Activated naive CD8-positive, alpha-beta T cell (primary cell): ENCODE data around the gene EYS.

Experiments
- H3K27ac Mint-ChIP-seq: one replicate; pipeline ENCODE4 v1.8.0; 2021; ENCODE audit warnings: mixed read lengths
- H3K27me3 Mint-ChIP-seq: one replicate; pipeline ENCODE4 v1.8.0; 2021; ENCODE audit warnings: mixed read lengths
- H3K36me3 Mint-ChIP-seq: one replicate; pipeline ENCODE4 v1.8.0; 2021; ENCODE audit warnings: mixed read lengths
- H3K4me1 Mint-ChIP-seq: one replicate; pipeline ENCODE4 v1.8.0; 2021; ENCODE audit warnings: low read depth, mixed read lengths
- H3K4me3 Mint-ChIP-seq: one replicate; pipeline ENCODE4 v1.8.0; 2021; ENCODE audit warnings: mild to moderate bottlenecking, mixed read lengths
- H3K9me3 Mint-ChIP-seq: one replicate; pipeline ENCODE4 v1.8.0; 2021; ENCODE audit warnings: low read depth, mixed read lengths

The EYS gene

DNA sequence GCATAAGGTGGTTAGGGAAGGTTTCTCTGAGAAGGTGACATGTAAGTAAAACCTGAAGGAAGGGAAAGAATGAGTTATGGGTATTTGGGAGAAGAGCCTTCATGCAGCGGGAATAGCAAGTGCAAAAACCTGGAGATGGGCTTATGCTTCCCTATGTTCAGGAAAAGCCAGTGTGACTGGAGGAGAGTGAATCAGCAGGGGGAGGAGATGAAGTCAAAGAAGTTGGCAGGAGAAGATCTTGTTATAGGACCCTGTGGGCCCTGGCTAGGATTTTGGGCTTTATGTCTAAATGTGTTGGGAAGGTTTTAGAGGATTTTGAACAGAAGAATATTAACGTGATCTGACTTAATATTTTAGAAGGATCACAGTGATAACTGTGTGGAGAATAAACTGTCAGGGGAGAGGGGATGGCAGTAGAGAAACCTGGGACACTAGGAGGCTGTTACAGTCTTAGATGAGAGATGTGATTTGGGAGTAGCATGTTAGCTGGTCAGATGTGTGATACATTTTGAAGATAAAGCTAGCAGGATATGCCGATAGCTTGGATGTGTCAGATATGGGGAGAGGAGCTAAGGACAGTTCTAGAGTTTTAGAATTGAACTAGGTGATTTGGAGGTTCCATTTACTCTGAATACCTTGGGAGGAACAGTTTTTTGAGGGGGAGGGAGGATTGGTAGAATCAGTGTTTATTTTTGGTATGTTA, 2030.5 kb downstream of the EYS start:
- H3K36me3 Mint-ChIP-seq, result peaks cover 7% of the 10 kb centered on the region
- H3K9me3 Mint-ChIP-seq, result no peaks in the 10 kb centered on the region
- H3K4me3 Mint-ChIP-seq, result no peak overlapping the region
- H3K27me3 Mint-ChIP-seq, result no peaks in the 10 kb centered on the region
- H3K4me1 Mint-ChIP-seq, result peaks cover 50% of the 10 kb centered on the region
- H3K27ac Mint-ChIP-seq, result no peak overlapping the region

DNA sequence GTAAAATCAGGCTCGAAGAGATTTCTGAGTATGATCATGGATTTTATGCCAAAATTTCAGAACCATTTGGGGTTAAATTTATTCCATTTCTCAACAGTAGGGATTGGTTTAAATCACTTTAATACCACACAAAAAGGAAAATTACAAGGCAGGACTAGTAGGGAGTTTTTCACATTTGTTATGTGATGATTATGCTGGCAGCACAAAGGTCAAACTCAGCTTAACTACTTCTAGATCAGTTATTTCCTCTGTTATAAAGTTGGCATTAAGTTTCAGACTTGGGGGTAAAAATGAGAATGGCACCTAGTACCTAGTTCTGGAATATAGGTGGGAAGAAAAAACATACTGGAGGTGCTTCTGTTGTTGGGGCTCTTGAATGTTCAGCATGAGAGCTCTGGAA, 2031.9 kb downstream of the EYS start:
- peaks cover 6% of the 10 kb centered on the region for H3K36me3 Mint-ChIP-seq
- no peak overlapping the region for H3K27ac Mint-ChIP-seq
- H3K9me3 Mint-ChIP-seq, result no peaks in the 10 kb centered on the region
- H3K4me1 Mint-ChIP-seq, result peaks cover 47% of the 10 kb centered on the region
- H3K27me3 Mint-ChIP-seq, result no peaks in the 10 kb centered on the region
- no peak overlapping the region for H3K4me3 Mint-ChIP-seq

DNA sequence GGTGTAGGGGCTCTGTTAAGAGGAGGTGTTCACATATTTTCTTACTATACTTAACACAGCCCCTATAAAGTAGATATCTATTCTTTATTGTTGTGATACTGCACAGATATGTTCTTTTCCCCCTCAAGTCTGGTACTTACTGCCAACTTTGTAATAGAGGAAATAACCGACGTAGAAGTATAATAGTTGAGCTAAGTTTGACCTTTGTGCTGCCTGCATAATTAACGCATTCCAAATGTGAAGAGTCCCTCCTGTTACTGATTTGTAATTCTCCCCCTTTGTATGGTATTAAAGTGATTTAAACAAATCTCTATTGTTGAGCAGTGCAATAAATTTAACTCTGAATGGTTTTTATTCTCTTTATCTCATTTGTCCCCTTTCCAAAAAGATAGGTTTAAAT, 2032.4 kb downstream of the EYS start:
- Mint-ChIP-seq H3K4me3 (no peak overlapping the region), H3K4me1 (peaks cover 47% of the 10 kb centered on the region), H3K27ac (no peak overlapping the region)

DNA sequence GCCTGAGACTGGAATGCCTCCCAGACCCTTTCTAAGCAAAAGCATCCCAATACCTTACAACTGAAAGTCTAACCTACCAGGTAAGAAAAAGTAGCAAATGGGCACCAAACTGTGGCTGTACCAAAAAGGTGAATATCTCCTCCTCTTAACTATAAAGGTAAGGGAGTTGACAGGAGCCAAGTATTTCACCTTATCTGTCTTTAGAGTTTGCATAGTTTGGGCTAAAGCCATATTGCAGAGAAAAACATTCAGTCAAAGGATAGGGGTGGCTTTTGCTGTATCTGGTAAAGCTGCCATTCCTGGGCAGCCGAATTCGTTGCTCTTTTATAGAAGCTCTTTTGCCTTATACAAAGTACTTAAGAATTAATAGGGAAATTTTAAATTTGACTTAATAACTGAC, 2033.3 kb downstream of the EYS start:
- Mint-ChIP-seq H3K4me3 (no peak overlapping the region), H3K4me1 (peaks cover 45% of the 10 kb centered on the region), H3K36me3 (peaks cover 4% of the 10 kb centered on the region), H3K27ac (no peak overlapping the region), H3K27me3 (no peaks in the 10 kb centered on the region), H3K9me3 (no peaks in the 10 kb centered on the region)

More for the DNA sequence above, 2032.4 kb downstream of the EYS start:
- Mint-ChIP-seq H3K9me3 (no peaks in the 10 kb centered on the region), H3K27me3 (no peaks in the 10 kb centered on the region), H3K36me3 (peaks cover 4% of the 10 kb centered on the region)

DNA sequence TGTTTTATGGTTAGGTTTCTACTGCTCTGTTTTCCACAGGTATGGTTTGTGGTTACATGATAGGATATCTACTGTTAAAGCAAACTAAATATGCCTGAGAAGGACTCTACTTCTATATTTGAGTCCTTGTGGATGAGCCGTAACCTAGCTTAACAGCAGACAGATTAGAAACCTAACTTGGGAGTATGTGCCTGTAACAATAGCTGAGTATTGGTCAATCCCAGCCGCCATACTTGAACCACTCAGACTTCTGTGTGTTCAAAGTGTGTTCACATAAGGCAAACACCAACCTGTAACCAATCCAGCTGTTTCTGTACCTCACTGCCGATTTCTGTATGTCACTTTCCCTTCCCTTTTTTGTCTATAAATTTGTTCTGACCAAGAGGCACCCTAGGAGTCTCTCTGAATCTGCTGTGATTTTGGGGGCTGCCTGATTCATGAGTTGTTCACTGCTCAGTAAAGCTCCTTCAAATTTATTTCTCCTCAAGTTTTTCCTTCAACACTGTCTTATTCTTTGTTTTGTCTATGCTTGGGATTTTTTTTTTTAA, 2034.4 kb downstream of the EYS start:
- Mint-ChIP-seq H3K36me3 (peaks cover 4% of the 10 kb centered on the region), H3K27me3 (no peaks in the 10 kb centered on the region), H3K9me3 (no peaks in the 10 kb centered on the region), H3K4me3 (no peak overlapping the region), H3K27ac (no peak overlapping the region), H3K4me1 (peaks cover 49% of the 10 kb centered on the region)

DNA sequence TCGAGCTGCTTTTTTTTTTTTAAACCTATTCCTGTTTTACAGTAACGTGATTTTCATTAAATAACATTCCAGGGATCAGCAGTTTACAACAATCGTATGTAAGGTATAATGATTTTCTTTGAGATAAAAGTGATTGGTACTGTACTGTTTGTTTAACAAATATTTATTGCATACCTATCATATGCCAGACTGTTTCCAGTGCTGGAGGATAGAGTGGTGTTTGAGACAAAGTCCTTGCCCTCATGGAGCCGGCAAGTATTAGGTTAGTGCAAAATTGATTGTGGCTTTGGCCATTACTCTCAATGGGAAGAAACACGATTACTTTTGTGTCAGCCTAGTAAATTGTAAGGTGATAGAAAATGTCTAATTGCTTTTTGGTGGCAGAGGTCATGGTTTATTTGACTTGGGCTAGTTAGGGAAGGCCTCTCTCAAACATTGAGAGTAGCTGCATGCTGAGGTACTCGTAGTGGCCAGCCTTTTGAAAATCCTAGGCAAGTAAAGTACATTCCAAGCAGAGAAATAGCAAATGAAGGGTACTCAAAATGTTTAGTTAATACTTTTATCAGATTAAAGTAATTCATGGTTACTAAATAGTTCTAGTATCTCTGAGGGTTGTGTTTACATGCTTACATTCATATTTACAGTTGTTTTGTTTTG, 2035.8 kb downstream of the EYS start:
- H3K27ac Mint-ChIP-seq, result no peak overlapping the region
- peaks cover 57% of the 10 kb centered on the region for H3K4me1 Mint-ChIP-seq
- no peaks in the 10 kb centered on the region for H3K9me3 Mint-ChIP-seq
- peaks cover 5% of the 10 kb centered on the region for H3K36me3 Mint-ChIP-seq
- H3K4me3 Mint-ChIP-seq, result no peak overlapping the region
- H3K27me3 Mint-ChIP-seq, result no peaks in the 10 kb centered on the region
